ENCODE results near the gene SMIM24.

SMIM24 gene

DNA sequence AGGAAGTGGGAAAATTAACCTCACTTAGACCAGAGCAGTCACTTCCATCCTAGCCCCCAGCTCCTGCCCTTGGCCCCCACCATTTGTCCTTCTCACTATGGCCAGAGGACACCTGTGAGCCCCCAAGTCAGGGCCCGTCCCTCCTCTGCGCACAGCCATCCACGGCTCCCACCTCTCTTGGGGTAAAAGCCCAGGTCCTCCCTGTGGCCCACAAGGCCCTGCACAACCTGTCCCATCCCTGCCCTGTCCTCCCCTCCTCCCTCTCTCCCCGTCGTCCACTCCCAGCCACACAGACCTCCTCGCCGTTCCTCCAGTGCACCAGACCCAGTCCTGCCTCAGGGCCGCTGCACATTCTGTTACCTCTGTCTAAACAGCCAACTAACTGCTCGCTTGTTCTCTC is 53.9 kb downstream of the SMIM24 start:
- DNase-seq: no peak
